Upper lobe of left lung (tissue), 6 donors: ENCODE measurements around the gene BMP4. TPM values are rescaled to one million over a fixed set of nuclear protein-coding genes. Genes with fewer than 3 reads are reported as not detected.

Source experiments
- ATAC-seq, 2 donors: fragments of 200-7000 bp; cut with Tn5 transposase; one replicate each; pipeline ENCODE4 v1.9.1; 2022; ENCODE audit warnings: mild to moderate bottlenecking in 2 of 2, moderate library complexity in 2 of 2; ENCODE audit not compliant: low FRiP score in 2 of 2
- DNase-seq, 2 donors: peaks; one replicate each; pipeline ENCODE4 v3.0.0-alpha.2; 2019 to 2020
- H3K27ac ChIP-seq, 4 donors: fragments of 200-600 bp; sonication (generic); one replicate each; pipeline ENCODE4 v1.5.1; 2016 to 2019
- H3K27me3 ChIP-seq, 4 donors: fragments of 200-600 bp; sonication (generic); one replicate each; pipeline ENCODE4 v1.5.1; 2017 to 2019
- H3K36me3 ChIP-seq, 4 donors: fragments of 200-600 bp; sonication (generic); one replicate each; pipeline ENCODE4 v1.5.1; 2016 to 2019
- H3K4me1 ChIP-seq, 4 donors: fragments of 200-600 bp; sonication (generic); one replicate each; pipeline ENCODE4 v1.5.1; 2018 to 2019
- H3K4me3 ChIP-seq, 4 donors: fragments of 200-600 bp; sonication (generic); one replicate each; pipeline ENCODE4 v1.5.1; 2017 to 2019; ENCODE audit warnings: mild to moderate bottlenecking in 2 of 4, moderate library complexity in 1 of 4
- H3K9me3 ChIP-seq, 4 donors: fragments of 200-600 bp; sonication (generic); one replicate each; pipeline ENCODE4 v1.5.1; 2018 to 2019
- CTCF ChIP-seq, 6 experiments: fragments of 450-650 bp in 4 of 6; fragments of 200-600 bp in 2 of 6; sonication (generic) in 2 of 6; IDR thresholded peaks; one replicate each; pipeline ENCODE4 v1.5.1; 2016 to 2019; ENCODE audit warnings: antibody characterized with exemption in 6 of 6
- EP300 ChIP-seq, 4 donors: sonication (generic); formaldehyde crosslinking; IDR thresholded peaks; one replicate each; pipeline ENCODE4 v1.5.1; 2017; ENCODE audit warnings: antibody characterized with exemption in 4 of 4, control low read depth in 2 of 4
- POLR2A ChIP-seq, 4 donors: fragments of 450-650 bp; IDR thresholded peaks; one replicate each; pipeline ENCODE4 v1.5.1; 2016 to 2017; ENCODE audit warnings: antibody characterized with exemption in 4 of 4, mild to moderate bottlenecking in 2 of 4
- POLR2AphosphoS5 ChIP-seq, 2 donors: sonication (generic); formaldehyde crosslinking; IDR thresholded peaks; one replicate each; pipeline ENCODE4 v1.5.1; 2017; ENCODE audit warnings: antibody characterized with exemption in 2 of 2
- WGBS, 2 donors: methylation state at CpG; one replicate each; pipeline ENCODE4 v1.1.5; 2017 to 2018; 5-methylcytosine and 5-hydroxymethylcytosine counted together
- total RNA-seq, 6 donors: library from RNA; depleted of rRNA in 4 of 6; stranded (reverse); fragments of >200 nt in 4 of 6; gene quantifications; one replicate each; pipeline versions ENCODE4 v1.1.0 to v1.2.1, GENCODE V29; 2016 to 2021
- donor health status: DM: no; HTN: no; CAD: no; lungs with moderate emphysema.
- donor health status: DM: no; HTN: yes; CAD: no; lungs with severe emphysema.

BMP4 gene
- total RNA-seq, 6 donors from 2014 or later: 5.3 to 19.9 (median 11.3) TPM

DNA sequence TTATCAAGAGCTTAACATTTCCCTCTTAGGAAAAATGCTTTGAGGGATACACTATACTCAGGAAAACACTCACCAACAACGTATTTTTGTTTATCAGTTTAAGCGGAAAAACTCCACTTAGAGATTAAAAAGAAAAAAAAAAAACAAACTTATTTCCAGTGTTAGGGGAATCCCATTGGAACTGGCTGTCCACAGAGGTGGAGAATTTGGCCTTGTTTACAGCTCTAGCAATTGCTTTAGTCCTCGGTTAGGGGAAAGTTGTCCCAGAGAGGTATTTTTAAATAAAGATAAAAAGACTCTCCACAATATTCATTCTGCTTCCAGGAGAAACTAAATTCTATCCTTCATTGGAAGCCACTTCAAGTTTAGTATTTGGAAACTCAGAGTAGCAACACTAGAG, 21.6 kb upstream of the BMP4 start:
- no peak for DNase-seq
- no peaks in the 10 kb centered on the region for H3K36me3 ChIP-seq
- no peak overlapping the region for H3K4me3 ChIP-seq
- H3K27me3 ChIP-seq: no peaks in the 10 kb centered on the region
- no peak for TF ChIP-seq POLR2A (IDR thresholded peaks at IDR 0.05)
- TF ChIP-seq POLR2AphosphoS5 (IDR thresholded peaks at IDR 0.05): no peak
- no peak for TF ChIP-seq CTCF (IDR thresholded peaks at IDR 0.05)
- no peak for TF ChIP-seq EP300 (IDR thresholded peaks at IDR 0.05)
- ATAC-seq: no peak
- H3K9me3 ChIP-seq: no peaks in the 10 kb centered on the region
- no peaks in the 10 kb centered on the region for H3K4me1 ChIP-seq
- H3K27ac ChIP-seq: no peak overlapping the region
- 49 to 62% methylated on average over 3 of the region's 3 CpGs for WGBS, 2 donors

DNA sequence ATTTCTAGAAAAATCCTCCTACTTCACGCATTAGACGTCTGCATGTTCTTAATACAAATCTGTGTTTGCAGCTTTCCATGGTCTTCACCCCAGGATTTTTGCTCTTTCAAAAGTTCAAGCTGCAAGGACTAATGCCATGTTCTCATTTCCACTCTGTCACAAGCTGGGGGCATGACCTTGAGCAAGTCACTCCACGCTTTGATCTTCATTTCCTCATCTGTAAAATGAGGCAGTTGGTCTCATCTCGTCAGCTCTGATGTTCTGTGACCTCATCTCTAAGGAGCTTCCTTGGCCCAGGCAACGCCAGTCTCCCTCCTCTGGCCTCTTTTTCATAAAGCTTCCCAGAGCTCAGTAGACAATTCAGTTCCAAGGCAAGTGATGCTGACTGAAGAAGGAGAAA, 18.8 kb upstream of the BMP4 start:
- no peak for DNase-seq
- no peaks in the 10 kb centered on the region for H3K27me3 ChIP-seq
- WGBS, 2 donors: 80 to 81% methylated on average over 5 of the region's 5 CpGs
- no peaks in the 10 kb centered on the region for H3K9me3 ChIP-seq
- H3K27ac ChIP-seq: no peak overlapping the region
- H3K4me1 ChIP-seq: no peaks in the 10 kb centered on the region
- H3K4me3 ChIP-seq: no peak overlapping the region
- no peak for TF ChIP-seq POLR2A (IDR thresholded peaks at IDR 0.05)
- TF ChIP-seq CTCF (IDR thresholded peaks at IDR 0.05): no peak
- no peak for TF ChIP-seq POLR2AphosphoS5 (IDR thresholded peaks at IDR 0.05)
- TF ChIP-seq EP300 (IDR thresholded peaks at IDR 0.05): no peak
- no peak for ATAC-seq
- no peaks in the 10 kb centered on the region for H3K36me3 ChIP-seq

DNA sequence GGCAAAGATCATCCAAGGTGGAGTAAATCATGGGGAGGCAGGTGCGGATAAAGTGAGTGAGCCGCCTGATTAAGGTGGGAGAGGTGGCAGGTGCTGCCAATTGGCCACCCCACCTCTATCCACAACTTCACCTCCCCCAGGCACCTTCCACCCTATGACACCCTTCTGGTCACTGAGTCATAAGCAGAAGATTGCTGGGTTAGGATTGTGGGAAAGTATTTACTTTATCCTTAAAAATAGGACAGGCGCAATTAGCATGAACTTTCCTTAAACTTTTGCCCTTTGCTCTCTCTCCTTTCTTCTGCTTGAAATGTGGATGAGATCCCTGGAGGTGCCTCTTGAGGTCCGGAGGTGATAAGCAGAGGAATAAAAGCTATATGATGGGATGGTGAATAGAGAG, 14.9 kb upstream of the BMP4 start:
- Histone ChIP-seq H3K9me3 (no peaks in the 10 kb centered on the region), H3K4me1 (no peaks in the 10 kb centered on the region), H3K36me3 (no peaks in the 10 kb centered on the region), H3K4me3 (no peak overlapping the region), H3K27ac (no peak overlapping the region), H3K27me3 (no peaks in the 10 kb centered on the region)
- WGBS, 2 donors: 92 to 93% methylated on average over 4 of the region's 4 CpGs
- no peak for DNase-seq
- TF ChIP-seq EP300 (IDR thresholded peaks at IDR 0.05) (no peak), POLR2AphosphoS5 (IDR thresholded peaks at IDR 0.05) (no peak), CTCF (IDR thresholded peaks at IDR 0.05) (no peak), POLR2A (IDR thresholded peaks at IDR 0.05) (no peak)
- ATAC-seq: no peak

- no peaks in the 10 kb centered on the region for H3K36me3 ChIP-seq
- no peaks in the 10 kb centered on the region for H3K4me1 ChIP-seq
- H3K9me3 ChIP-seq: no peaks in the 10 kb centered on the region
- H3K27me3 ChIP-seq: no peaks in the 10 kb centered on the region
- no peak overlapping the region for H3K4me3 ChIP-seq
- TF ChIP-seq CTCF (IDR thresholded peaks at IDR 0.05): no peak
- no peak for TF ChIP-seq POLR2AphosphoS5 (IDR thresholded peaks at IDR 0.05)
- no peak for TF ChIP-seq EP300 (IDR thresholded peaks at IDR 0.05)
- TF ChIP-seq POLR2A (IDR thresholded peaks at IDR 0.05): no peak
- H3K27ac ChIP-seq: no peak overlapping the region
- ATAC-seq (no peak), DNase-seq (no peak)
These were observed 12.7 kb upstream of the BMP4 start for GRCh38 chr14:53969326-53969725.

- H3K4me3 ChIP-seq: no peak overlapping the region
- no peaks in the 10 kb centered on the region for H3K27me3 ChIP-seq
- TF ChIP-seq POLR2AphosphoS5 (IDR thresholded peaks at IDR 0.05) (no peak), POLR2A (IDR thresholded peaks at IDR 0.05) (no peak), CTCF (IDR thresholded peaks at IDR 0.05) (no peak), EP300 (IDR thresholded peaks at IDR 0.05) (no peak)
- ATAC-seq: no peak
- H3K27ac ChIP-seq: no peak overlapping the region
- WGBS, 2 donors: 78 to 91% methylated on average over 3 of the region's 3 CpGs
- H3K4me1 ChIP-seq: peaks cover 0 to 3% (median 1%) of the 10 kb centered on the region in 4 donors
- DNase-seq: no peak
- no peaks in the 10 kb centered on the region for H3K36me3 ChIP-seq
- H3K9me3 ChIP-seq: no peaks in the 10 kb centered on the region
These were observed 12.1 kb upstream of the BMP4 start for GRCh38 chr14:53968726-53969125.
